ENCODE measurements around the gene ERVMER34-1. TPM values are rescaled to one million over a fixed set of nuclear protein-coding genes. Genes with fewer than 3 reads are reported as not detected.

ERVMER34-1 gene
- total RNA-seq, 1 donor, result under 0.01 TPM

GRCh38 chr4:52744588-52744987 is 6.6 kb downstream of the ERVMER34-1 start:
- no peaks in the 10 kb centered on the region for H3K9me3 ChIP-seq (ENCODE audit: low read depth, low read length)
- H3K27me3 ChIP-seq (ENCODE audit: insufficient read depth, low read length), result peaks cover 8% of the 10 kb centered on the region
- H3K4me1 ChIP-seq (ENCODE audit: insufficient read depth, low read length), result no peaks in the 10 kb centered on the region
- no peak overlapping the region for H3K4me3 ChIP-seq (ENCODE audit: low read length)

- H3K9me3 ChIP-seq (ENCODE audit: low read depth, low read length), result no peaks in the 10 kb centered on the region
- H3K4me1 ChIP-seq (ENCODE audit: insufficient read depth, low read length), result no peaks in the 10 kb centered on the region
- H3K27me3 ChIP-seq (ENCODE audit: insufficient read depth, low read length), result peaks cover 4% of the 10 kb centered on the region
- H3K4me3 ChIP-seq (ENCODE audit: low read length), result no peak overlapping the region
These were observed 7.7 kb downstream of the ERVMER34-1 start for GRCh38 chr4:52743444-52744019.

- no peaks in the 10 kb centered on the region for H3K27me3 ChIP-seq (ENCODE audit: insufficient read depth, low read length)
- H3K4me1 ChIP-seq (ENCODE audit: insufficient read depth, low read length), result no peaks in the 10 kb centered on the region
- H3K9me3 ChIP-seq (ENCODE audit: low read depth, low read length), result no peaks in the 10 kb centered on the region
- no peak overlapping the region for H3K4me3 ChIP-seq (ENCODE audit: low read length)
These were observed 21.6 kb downstream of the ERVMER34-1 start for GRCh38 chr4:52729586-52729985.

- no peaks in the 10 kb centered on the region for H3K9me3 ChIP-seq (ENCODE audit: low read depth, low read length)
- H3K4me3 ChIP-seq (ENCODE audit: low read length), result no peak overlapping the region
- H3K4me1 ChIP-seq (ENCODE audit: insufficient read depth, low read length), result no peaks in the 10 kb centered on the region
- H3K27me3 ChIP-seq (ENCODE audit: insufficient read depth, low read length), result no peaks in the 10 kb centered on the region
These were observed 22.5 kb downstream of the ERVMER34-1 start for GRCh38 chr4:52728691-52729240.

- peaks cover 6% of the 10 kb centered on the region for H3K4me1 ChIP-seq (ENCODE audit: insufficient read depth, low read length)
- no peaks in the 10 kb centered on the region for H3K27me3 ChIP-seq (ENCODE audit: insufficient read depth, low read length)
- H3K9me3 ChIP-seq (ENCODE audit: low read depth, low read length), result no peaks in the 10 kb centered on the region
- no peak overlapping the region for H3K4me3 ChIP-seq (ENCODE audit: low read length)
These were observed 24.2 kb downstream of the ERVMER34-1 start for GRCh38 chr4:52726826-52727580.

- H3K27me3 ChIP-seq (ENCODE audit: insufficient read depth, low read length), result no peaks in the 10 kb centered on the region
These were observed 29.0 kb downstream of the ERVMER34-1 start for GRCh38 chr4:52721968-52722815.

GRCh38 chr4:52718123-52718522 is 33.1 kb downstream of the ERVMER34-1 start:
- Histone ChIP-seq H3K4me1 (ENCODE audit: insufficient read depth, low read length) (peaks cover 28% of the 10 kb centered on the region), H3K9me3 (ENCODE audit: low read depth, low read length) (no peaks in the 10 kb centered on the region), H3K27me3 (ENCODE audit: insufficient read depth, low read length) (no peaks in the 10 kb centered on the region), H3K4me3 (ENCODE audit: low read length) (no peak overlapping the region)

More at GRCh38 chr4:52721968-52722815, 29.0 kb downstream of the ERVMER34-1 start:
- H3K9me3 ChIP-seq (ENCODE audit: low read depth, low read length), result no peaks in the 10 kb centered on the region
- peak overlapping the region; percentile 76 for H3K4me3 ChIP-seq (ENCODE audit: low read length)
- H3K4me1 ChIP-seq (ENCODE audit: insufficient read depth, low read length), result peaks cover 11% of the 10 kb centered on the region

GRCh38 chr4:52716364-52717151 is 34.7 kb downstream of the ERVMER34-1 start:
- Histone ChIP-seq H3K27me3 (ENCODE audit: insufficient read depth, low read length) (no peaks in the 10 kb centered on the region), H3K4me3 (ENCODE audit: low read length) (no peak overlapping the region), H3K4me1 (ENCODE audit: insufficient read depth, low read length) (peaks cover 28% of the 10 kb centered on the region), H3K9me3 (ENCODE audit: low read depth, low read length) (no peaks in the 10 kb centered on the region)

- Histone ChIP-seq H3K4me3 (ENCODE audit: low read length) (no peak overlapping the region), H3K4me1 (ENCODE audit: insufficient read depth, low read length) (peaks cover 26% of the 10 kb centered on the region), H3K9me3 (ENCODE audit: low read depth, low read length) (no peaks in the 10 kb centered on the region), H3K27me3 (ENCODE audit: insufficient read depth, low read length) (no peaks in the 10 kb centered on the region)
These were observed 35.3 kb downstream of the ERVMER34-1 start for GRCh38 chr4:52715914-52716313.

- H3K27me3 ChIP-seq (ENCODE audit: insufficient read depth, low read length), result no peaks in the 10 kb centered on the region
- peaks cover 26% of the 10 kb centered on the region for H3K4me1 ChIP-seq (ENCODE audit: insufficient read depth, low read length)
- no peaks in the 10 kb centered on the region for H3K9me3 ChIP-seq (ENCODE audit: low read depth, low read length)
- H3K4me3 ChIP-seq (ENCODE audit: low read length), result no peak overlapping the region
These were observed 35.8 kb downstream of the ERVMER34-1 start for GRCh38 chr4:52715255-52715897.

- Histone ChIP-seq H3K9me3 (ENCODE audit: low read depth, low read length) (no peaks in the 10 kb centered on the region), H3K4me3 (ENCODE audit: low read length) (no peak overlapping the region), H3K4me1 (ENCODE audit: insufficient read depth, low read length) (peaks cover 26% of the 10 kb centered on the region), H3K27me3 (ENCODE audit: insufficient read depth, low read length) (no peaks in the 10 kb centered on the region)
These were observed 36.5 kb downstream of the ERVMER34-1 start for GRCh38 chr4:52714597-52715254.

GRCh38 chr4:52713456-52713937 is 37.7 kb downstream of the ERVMER34-1 start:
- Histone ChIP-seq H3K27me3 (ENCODE audit: insufficient read depth, low read length) (no peaks in the 10 kb centered on the region), H3K9me3 (ENCODE audit: low read depth, low read length) (no peaks in the 10 kb centered on the region), H3K4me1 (ENCODE audit: insufficient read depth, low read length) (peaks cover 26% of the 10 kb centered on the region), H3K4me3 (ENCODE audit: low read length) (no peak overlapping the region)

GRCh38 chr4:52712251-52713130 is 38.7 kb downstream of the ERVMER34-1 start:
- Histone ChIP-seq H3K27me3 (ENCODE audit: insufficient read depth, low read length) (no peaks in the 10 kb centered on the region), H3K4me3 (ENCODE audit: low read length) (peak overlapping the region; percentile 72), H3K9me3 (ENCODE audit: low read depth, low read length) (no peaks in the 10 kb centered on the region), H3K4me1 (ENCODE audit: insufficient read depth, low read length) (peaks cover 26% of the 10 kb centered on the region)
